HG03354 (cell line): ENCODE measurements around the gene FGGY.
"Not testable (repeated sequence)": the region's sequence is repeated elsewhere in the genome, so short reads cannot be mapped to it uniquely, and the experiment has no call there.

ENCODE experiments used
- ATAC-seq: cut with Tn5 transposase; IDR thresholded peaks from one replicate; pipeline ENCODE4 v1.9.1; 2021; ENCODE audit warnings: mild to moderate bottlenecking; ENCODE audit not compliant: unreplicated experiment, poor library complexity, severe bottlenecking

The FGGY gene

GRCh38 chr1:59593798-59594790, 297.2 kb downstream of the FGGY start:
- no peak for ATAC-seq

GRCh38 chr1:59595774-59596173, 298.9 kb downstream of the FGGY start:
- no peak for ATAC-seq

- ATAC-seq = no peak
These were observed 299.5 kb downstream of the FGGY start for GRCh38 chr1:59596432-59596831.

GRCh38 chr1:59596956-59597355, 300.1 kb downstream of the FGGY start:
- no peak for ATAC-seq

GRCh38 chr1:59597420-59598119, 300.7 kb downstream of the FGGY start:
- no peak for ATAC-seq

GRCh38 chr1:59598120-59598440, 301.2 kb downstream of the FGGY start:
- ATAC-seq = no peak

GRCh38 chr1:59601041-59601441, 304.1 kb downstream of the FGGY start:
- no peak for ATAC-seq

- no peak for ATAC-seq
These were observed 304.9 kb downstream of the FGGY start for GRCh38 chr1:59601811-59602210.

- no peak for ATAC-seq
These were observed 307.3 kb downstream of the FGGY start for GRCh38 chr1:59604191-59604590.

- no peak for ATAC-seq
These were observed 308.3 kb downstream of the FGGY start for GRCh38 chr1:59605184-59605583.

- no peak for ATAC-seq
These were observed 308.9 kb downstream of the FGGY start for GRCh38 chr1:59605761-59606160.

- ATAC-seq = no peak
These were observed 312.4 kb downstream of the FGGY start for GRCh38 chr1:59609245-59609644.

- not testable (repeated sequence) for ATAC-seq
These were observed 313.6 kb downstream of the FGGY start for GRCh38 chr1:59610499-59610898.

GRCh38 chr1:59617434-59617833, 320.5 kb downstream of the FGGY start:
- ATAC-seq = no peak

GRCh38 chr1:59619557-59619956, 322.7 kb downstream of the FGGY start:
- ATAC-seq = no peak

- no peak for ATAC-seq
These were observed 328.5 kb downstream of the FGGY start for GRCh38 chr1:59625384-59625783.

- ATAC-seq = no peak
These were observed 334.8 kb downstream of the FGGY start for GRCh38 chr1:59631561-59632255.

- no peak for ATAC-seq
These were observed 338.2 kb downstream of the FGGY start for GRCh38 chr1:59635097-59635496.

- no peak for ATAC-seq
These were observed 341.4 kb downstream of the FGGY start for GRCh38 chr1:59638231-59638711.

- no peak for ATAC-seq
These were observed 342.4 kb downstream of the FGGY start for GRCh38 chr1:59639266-59639665.
